B cell (primary cell): ENCODE results near the gene CRB1.

Experiments used
- CTCF ChIP-seq: fragments of 200-600 bp; IDR thresholded peaks from one replicate; pipeline ENCODE4 v1.8.0; 2022; ENCODE audit warnings: antibody characterized with exemption, mild to moderate bottlenecking
- EZH2 ChIP-seq: IDR thresholded peaks from 2 replicates; pipeline ENCODE4 v1.6.1; 2012; ENCODE audit warnings: borderline replicate concordance, low read depth, mild to moderate bottlenecking, moderate library complexity, low read length; ENCODE audit not compliant: insufficient read depth, poor library complexity, severe bottlenecking

- no peak for TF ChIP-seq CTCF
- TF ChIP-seq EZH2 = no peak
Measured at GRCh38 chr1:197444755-197445154, 176.7 kb downstream of the CRB1 start.
